NK-92 (cell line): ENCODE results near the gene VAV3.
"Not testable (repeated sequence)": the region's sequence is repeated elsewhere in the genome, so short reads cannot be mapped to it uniquely, and the experiment has no call there.

Experiments
- DNase-seq: peaks from one replicate; lab custom pipeline; 2025; ENCODE audit not compliant: unreplicated experiment; lab: John Stamatoyannopoulos, UW

VAV3 gene

DNA sequence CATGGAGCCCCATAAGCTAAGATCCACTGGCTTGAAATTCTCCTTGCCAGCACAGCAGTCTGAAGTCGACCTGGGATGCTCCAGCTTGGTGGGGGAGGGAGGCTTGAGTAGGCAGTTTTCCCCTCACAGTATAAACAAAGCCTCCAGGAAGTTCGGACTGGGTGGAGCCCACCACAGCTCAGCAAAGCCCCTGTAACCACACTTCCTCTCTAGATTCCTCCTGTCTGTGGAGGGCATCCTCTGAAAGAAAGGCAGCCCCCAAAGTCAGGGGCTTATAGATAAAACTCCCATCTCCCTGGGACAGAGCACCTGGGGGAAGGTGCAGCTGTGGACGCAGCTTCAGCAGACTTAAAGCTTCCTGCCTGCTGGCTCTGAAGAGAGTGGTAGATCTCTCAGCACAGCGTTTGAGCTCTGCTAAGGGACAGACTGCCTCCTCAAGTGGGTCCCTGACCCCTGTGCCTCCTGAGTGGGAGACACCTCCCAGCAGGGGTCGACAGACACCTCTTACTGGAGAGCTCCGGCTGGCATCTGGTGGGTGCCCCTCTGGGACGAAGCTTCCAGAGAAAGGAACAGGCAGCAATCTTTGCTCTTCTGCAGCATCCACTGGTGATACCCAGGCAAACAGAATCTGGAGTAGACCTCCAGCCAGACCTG lies 120.3 kb downstream of the VAV3 start:
- DNase-seq, result not testable (repeated sequence)

DNA sequence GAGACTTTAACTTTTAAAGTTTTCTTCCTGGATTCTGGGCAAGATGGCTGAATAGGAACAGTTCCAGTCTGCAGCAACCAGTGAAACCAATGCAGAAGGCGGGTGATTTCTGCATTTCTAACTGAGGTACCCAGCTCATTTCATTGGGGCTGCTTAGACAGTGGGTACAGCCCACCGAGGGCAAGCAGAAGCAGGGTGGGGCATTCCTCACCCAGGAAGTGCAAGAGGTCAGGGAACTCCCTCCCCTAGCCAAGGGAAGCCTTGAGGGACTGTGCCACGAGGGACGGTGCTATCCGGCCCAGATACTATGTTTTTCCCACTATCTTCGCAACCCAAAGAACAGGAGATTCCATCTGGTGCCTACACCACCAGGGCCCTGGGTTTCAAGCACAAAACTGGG lies 121.0 kb downstream of the VAV3 start:
- DNase-seq, result no peak

DNA sequence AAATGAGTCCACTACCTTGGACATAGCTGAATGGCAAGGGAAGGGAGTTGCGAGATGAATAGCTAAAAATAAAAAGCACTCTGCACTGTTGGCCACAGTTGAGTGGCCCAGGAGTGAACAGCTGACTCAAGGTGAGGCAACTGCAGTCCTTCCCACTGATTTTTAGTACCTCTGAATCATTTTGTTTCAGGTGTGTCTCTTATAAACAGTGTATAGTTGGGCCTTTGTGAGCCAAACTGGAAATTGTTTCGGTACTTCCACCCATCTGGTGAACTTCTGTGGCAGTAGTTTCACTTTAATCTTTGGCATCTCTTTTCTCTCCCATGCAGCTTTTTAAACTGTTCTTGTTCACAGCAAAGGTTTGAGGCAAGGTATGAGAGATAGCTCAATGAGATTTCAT lies 122.7 kb downstream of the VAV3 start:
- no peak for DNase-seq

DNA sequence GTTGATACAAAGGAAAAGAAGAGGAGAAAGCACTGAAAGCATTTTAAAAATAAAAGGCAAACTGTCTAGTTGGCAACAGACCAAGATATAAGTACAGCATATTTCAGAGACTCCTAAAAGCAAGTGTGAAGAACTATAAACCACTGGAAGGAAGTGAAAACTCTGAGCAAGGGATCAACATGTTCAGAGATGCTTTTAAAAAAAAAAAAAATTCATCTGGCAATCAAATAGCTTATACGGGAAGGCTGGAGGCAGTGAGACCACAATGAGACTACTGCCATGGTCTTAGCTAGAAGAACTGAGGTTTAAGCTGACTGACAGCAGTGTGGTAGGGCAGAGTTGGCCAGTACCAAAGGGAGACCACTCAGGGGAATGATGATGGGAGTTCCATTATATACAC lies 124.3 kb downstream of the VAV3 start:
- DNase-seq, result no peak

DNA sequence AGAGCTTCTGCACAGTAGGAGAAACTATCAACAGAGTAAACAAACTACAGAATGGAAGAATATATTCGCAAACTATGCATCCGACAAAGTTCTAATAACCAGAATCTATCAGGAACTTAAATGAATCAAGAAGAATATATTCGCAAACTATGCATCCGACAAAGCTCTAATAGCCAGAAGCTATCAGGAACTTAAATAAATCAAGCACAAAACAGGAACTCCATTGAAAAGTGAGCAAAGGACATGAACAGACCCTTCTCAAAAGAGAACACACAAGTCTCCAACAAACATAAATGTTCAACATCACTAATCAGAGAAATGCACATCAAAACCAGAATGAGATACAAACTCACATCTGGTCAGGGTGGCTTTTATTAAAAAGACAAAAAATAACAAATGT lies 126.9 kb downstream of the VAV3 start:
- DNase-seq, result no peak

DNA sequence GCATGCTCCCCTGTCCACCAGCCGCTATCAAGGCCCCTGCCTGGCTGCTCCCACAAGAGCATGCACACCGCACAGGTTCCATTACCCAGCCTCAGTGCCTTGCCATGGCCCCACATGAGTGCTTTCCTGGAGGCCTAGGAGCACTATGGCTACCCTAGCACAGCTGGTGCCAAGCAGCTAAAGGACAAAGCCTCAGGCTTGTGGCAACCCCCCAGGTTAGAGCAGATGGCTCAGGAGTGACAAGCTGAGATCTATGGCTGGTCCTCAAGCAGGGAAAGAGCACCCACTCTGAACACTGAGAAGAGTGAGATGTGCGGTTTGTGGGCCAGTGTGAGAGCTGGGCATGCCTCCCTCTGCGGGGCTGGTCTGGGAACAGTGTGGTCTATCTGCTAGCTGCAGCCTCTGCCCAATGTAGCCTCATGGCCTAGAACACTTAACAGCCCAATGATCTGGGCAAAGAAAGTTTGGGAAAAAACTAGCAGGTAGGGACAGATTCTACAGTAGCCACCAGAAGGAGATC lies 129.8 kb downstream of the VAV3 start:
- DNase-seq, result no peak

DNA sequence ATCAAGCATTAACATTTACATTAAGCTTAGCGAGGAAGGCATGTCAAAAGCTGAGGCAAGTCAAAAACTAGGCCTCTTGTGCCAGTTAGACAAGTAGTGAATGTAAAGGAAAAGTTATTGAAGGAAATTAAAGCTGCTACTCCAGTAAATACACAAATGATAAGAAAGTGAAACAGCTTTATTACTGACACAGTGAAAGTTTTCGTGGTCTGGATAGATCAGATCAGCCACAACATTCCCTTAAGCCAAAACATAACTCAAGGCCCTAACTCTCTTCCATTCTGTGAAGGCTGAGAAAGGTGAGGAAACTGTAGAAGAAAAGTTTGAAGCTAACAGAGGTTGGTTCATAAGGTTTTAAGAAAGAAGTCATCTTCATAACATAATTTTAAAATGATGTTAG lies 131.9 kb downstream of the VAV3 start:
- no peak for DNase-seq

DNA sequence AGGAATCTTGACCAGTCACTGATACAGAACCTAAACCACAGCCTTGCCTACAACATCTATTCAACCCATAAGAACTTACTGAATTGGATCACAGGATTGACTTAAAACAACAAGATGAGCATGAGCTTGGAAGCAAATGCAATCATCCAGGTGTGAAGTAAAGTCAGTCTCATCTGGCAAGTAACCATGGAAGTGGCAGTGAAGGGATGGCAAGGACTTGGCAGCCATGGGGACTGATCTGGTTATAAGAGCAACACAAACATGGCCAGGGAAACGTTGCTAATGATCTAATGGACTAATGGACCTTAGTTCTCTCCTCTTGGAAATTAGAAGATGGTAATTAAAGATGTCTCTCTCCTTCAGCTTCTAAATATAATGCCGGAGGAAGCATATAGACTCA lies 133.1 kb downstream of the VAV3 start:
- no peak for DNase-seq

DNA sequence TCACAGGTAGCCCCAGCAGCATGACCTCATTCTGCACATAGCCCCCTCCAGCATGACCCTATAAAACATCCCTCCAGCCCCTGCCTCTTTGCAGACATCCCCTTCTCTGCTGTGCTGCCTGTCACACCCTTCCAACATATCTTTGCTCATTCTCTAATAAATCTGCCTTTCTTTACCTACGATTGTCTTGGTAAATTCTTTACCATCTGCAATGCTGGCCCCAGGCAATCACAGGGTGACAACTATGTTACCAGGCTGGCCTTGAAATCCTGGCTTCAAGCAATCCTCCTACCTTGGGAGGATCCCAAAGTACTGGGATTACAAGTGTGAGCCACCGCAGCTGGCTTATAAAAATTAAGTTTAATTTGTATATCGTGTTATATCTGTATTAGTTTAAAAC lies 134.5 kb downstream of the VAV3 start:
- no peak for DNase-seq

DNA sequence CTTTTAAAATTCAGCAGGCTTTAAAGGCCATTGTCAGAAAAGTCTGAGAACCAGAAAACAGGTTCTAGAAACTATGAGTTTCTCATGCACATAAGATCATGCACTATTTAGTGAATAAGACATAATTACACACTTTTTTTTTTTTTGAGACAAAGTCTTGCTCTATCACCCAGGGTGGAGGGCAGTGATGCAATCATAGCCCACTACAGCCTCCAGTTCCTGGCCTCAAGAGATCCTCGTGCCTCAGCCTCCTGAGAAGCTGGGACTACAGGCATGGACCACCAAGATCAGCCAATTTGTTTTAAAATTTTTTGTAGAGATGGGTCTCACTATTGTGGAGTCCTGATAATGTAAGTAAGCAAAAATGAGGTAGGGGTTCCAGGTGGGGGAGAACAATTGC lies 134.9 kb downstream of the VAV3 start:
- DNase-seq, result no peak

DNA sequence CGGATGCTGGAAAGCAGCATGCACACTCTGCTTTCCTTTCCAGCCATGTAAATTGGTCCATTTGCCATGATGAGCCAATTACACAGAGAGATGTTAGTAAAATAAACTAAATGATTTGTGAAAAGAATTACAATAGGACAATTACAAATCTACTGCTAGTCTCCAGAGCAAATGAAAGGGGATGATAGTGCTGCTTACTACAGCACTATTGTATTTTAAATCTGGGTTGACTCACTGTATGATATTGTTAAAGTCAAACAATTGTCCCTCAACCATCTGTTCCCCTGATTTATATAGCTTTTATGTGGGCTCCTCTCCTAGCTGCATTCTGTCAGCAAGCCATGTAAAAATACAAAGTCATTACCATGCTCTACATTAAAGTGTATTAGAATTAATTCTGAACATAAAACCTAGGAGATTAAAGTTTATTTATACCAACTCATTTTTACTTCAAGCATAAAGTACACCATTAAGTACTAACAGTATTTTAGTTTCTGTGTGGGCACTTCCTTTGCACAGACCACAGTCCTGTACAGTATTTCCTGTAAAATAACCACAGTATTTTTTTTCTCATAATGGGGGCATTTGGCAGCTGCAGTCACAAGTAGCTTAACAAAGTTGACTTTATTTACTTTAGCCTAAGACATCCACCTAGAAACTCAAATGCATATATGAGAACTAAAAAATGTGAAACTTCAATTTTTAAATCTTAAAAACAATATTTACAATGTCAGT lies 135.8 kb downstream of the VAV3 start:
- no peak for DNase-seq

DNA sequence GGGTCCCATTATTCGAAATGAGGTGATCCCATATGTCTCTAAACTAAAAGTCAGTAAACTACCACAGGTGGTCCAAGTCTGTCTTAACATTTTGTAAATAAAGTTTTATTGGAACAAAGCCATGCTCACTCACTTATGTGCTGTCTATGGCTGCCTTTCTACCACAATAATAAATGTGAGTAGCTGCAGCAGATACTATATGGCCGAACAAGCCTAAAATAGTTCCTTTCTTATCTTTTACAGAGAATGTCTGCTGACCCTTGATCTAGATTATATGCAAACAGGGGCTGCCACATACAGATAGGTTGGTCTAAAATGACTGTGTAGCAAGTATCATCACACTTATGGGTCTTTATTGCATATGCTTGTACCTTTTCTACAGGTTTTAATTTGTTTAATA lies 140.0 kb downstream of the VAV3 start:
- no peak for DNase-seq

DNA sequence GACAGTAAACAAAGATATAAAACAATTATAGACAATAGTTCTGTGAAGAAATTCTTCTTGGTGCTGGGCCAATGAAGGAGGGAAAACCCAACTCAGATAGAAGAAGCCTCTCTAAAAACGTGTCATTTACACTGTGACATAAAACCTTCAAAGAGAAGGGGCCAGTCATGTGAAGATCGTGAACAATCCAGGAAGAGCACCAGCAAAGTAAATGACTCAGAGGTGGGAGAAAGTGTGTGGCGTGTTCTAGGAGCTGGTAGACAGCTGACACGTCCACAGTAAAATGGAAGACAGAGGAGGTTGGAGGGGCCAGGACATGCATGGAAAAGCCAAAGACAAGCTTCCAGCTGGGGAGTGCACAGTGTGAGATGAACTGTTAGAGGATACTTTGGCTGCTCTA lies 143.6 kb downstream of the VAV3 start:
- DNase-seq, result no peak

DNA sequence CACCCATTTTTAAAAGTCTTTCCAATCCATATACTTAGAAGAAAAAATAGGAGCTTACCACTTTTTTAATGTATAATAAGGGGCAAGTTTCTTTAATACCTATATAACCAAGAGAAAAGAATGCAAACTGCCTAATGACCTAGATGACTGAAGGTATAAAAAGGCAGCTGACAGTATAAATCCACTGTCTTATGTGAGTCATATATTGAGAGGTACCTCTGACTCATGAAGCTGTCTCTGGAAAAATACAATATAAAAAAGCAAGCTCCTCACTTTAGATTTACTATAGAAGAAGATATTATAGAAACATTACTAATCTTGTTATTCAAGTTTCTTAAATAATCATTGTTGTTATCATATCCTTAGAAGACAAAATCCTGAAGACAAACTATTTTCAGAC lies 144.2 kb downstream of the VAV3 start:
- DNase-seq, result no peak

DNA sequence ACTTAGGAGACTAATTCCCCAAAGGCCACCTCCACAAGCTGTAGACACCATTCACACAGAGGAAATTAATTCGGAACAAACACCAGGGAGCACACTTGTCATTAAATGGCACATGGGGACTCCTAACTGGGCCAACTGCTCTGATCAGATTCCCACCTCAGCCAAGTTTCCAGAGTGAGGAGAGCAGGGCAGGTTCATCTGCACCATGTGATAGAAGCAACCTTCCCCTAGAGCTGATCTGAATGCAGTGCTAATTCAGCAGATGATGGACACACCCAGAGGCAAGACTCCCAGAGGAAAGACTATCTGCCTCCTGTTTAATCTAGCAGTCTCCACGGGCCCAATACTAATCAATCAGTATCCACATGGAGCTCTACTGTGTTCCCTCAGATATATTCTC lies 147.0 kb downstream of the VAV3 start:
- DNase-seq, result no peak

DNA sequence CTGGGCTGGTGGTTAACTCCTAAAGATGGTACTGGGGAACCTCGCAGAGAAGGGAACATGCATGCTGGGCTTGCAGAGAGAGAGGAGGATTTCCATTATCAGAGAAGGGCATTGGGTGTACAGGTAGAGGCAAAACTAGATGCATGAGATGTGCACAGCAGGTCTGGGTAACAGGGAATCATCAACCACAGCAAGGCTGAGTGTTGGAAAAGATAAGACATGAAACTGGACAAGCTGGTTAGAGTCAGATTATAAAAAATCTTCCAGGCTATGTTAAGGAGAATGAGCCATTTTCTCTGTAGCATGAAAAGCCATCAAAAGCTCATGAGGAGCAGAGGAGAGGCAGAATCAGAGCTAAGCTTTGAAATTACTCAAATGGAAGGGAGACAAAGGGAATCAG lies 147.8 kb downstream of the VAV3 start:
- DNase-seq, result no peak

DNA sequence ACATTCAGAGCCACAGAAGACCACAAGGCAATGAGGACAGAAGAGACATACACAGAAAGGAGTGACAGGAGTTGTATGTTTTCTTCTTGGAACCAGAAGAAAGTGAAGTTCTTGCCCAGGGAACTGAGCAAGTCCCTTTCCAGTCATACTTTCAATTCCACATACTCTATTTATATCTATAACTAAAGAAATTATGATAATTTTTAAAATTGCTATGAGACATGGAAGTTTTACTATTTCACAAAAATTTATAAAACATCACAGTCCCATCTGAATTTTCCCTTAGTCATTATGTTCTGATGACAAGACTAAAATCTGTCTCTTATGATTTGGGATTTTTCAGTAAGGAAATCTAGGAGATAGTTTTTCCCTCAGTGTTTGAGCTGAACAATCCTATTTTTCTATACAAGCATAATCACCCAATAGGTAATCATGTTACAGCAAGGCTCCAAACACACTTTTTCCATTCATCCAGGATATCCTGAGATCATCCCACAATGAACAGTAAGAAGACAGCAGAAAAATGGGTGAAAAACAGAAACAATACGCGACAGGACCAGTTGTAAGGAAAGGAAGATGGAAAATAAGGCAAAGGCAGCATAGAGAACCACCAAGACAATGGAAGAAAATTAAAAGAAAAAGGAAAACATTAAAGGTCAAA lies 154.6 kb downstream of the VAV3 start:
- no peak for DNase-seq

DNA sequence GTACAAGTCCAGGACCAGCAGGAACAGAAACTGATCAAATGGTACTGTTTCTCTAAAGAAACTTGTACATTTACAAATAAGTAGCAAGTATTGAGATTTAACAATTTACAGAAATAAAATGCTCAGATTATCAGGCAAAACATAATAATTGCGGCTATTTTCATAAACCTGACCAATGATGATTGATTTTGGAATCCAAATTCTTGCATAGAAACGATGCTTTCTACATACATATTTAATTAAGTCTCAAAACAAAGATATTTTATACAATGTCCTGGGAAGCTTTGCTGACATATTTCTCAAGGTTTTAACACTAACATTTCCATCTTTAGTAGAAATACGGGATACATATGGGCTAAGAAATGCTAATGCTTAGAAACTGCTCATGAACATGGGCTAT lies 157.1 kb downstream of the VAV3 start:
- DNase-seq, result no peak

DNA sequence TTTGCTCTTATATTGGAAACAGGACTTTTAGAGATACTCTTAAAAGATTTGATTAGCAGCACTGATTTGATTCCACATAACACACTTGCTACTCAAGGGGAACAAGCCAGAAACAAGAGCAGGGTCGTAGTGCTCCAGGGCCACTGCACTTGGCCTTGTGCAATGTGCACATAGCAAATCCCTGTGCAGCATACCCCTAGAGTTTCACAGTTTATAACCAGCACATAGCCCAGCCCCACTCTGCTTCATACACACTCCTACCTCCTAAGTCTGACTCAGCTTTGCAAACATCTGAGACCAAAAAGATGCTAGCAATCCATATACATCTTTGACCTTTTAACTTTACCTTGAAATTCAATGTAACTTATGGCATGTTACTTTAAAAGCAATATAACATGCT lies 157.6 kb downstream of the VAV3 start:
- DNase-seq, result no peak

DNA sequence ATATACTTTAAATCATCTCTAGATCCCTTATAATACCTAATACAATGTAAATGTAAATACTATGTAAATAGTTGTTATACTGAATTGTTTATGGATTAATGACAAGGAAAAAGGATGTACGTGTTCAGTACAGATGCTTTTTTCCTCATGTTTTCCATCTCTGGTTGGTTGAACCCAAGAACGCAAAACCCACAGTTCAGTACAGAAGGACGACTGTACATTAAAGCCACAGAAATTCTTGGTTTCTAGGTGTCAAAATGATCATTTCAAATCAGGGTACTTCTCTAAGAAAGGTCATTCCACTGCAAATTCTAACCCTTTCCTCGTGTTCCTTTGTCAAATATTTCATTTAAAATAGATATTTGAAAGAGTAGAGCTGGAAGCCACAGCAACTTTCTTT lies 158.1 kb downstream of the VAV3 start:
- DNase-seq, result no peak

DNA sequence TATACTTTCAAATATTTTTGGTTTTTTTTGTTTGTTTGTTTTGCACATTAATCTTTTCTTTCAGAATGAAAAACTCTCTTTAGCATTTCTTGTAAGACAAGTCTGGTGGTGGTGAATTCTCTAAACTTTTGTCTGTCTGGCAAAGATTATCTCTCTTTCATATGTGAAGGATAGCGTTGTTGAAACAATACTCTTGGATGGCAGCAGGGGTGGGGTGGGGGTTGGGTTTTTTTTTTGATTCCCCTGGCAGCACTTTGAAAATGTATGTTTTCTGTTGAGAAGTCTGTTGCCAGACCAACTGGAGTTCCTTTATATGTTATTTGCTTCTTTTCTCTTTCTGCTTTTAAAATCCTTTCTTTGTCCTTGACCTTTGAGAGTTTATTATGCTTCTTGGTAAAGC lies 160.2 kb downstream of the VAV3 start:
- DNase-seq, result no peak

DNA sequence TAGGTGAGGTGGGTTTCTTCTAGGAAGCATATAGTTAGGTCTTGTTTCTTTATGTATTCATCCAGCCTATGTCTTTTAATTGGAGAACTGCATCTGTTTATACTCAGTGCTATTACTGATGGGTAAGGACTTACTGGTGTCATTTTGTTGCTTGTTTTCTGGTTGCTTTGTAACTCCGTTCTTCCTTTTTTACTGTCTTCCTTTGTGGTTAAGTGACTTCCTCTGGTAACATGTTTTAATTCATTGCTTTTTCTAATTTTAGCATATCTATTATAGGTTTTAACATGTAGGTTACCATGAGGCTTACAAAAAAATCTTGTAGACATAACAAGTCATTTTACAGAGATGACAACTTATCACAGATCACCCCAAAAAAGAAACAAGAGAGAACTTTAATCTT lies 160.8 kb downstream of the VAV3 start:
- no peak for DNase-seq
